ENCODE data around the gene DOCK3. TPM values are rescaled to one million over a fixed set of nuclear protein-coding genes. Genes with fewer than 3 reads are reported as not detected.

DOCK3 gene
- total RNA-seq, 4 donors from 2014 or later: 2.1 to 8.6 (median 2.9) TPM

DNA sequence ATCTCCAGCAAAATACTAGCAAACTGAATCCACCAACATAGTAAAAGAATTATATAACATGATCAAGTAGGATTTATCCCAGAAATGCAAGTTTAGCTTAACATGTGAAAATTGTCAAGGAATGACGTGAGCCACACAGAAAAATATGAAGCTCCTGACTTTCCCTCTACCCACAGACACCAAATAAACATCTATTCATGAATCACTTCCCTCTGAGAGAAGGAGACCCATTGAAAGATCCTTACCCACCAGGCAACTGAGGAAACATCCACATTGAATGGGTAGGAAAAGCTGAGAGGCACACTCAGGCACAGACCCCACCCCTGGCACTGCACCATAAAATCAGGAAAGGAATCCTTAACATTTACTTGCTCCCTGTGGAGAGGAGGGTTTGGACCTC lies 608.2 kb downstream of the DOCK3 start:
- Histone ChIP-seq H3K9me3 (peaks cover 12% of the 10 kb centered on the region), H3K4me1 (no peaks in the 10 kb centered on the region), H3K27me3 (no peaks in the 10 kb centered on the region), H3K27ac (no peak overlapping the region), H3K36me3 (no peaks in the 10 kb centered on the region), H3K4me3 (no peak overlapping the region)
- TF ChIP-seq, protein P1, sequence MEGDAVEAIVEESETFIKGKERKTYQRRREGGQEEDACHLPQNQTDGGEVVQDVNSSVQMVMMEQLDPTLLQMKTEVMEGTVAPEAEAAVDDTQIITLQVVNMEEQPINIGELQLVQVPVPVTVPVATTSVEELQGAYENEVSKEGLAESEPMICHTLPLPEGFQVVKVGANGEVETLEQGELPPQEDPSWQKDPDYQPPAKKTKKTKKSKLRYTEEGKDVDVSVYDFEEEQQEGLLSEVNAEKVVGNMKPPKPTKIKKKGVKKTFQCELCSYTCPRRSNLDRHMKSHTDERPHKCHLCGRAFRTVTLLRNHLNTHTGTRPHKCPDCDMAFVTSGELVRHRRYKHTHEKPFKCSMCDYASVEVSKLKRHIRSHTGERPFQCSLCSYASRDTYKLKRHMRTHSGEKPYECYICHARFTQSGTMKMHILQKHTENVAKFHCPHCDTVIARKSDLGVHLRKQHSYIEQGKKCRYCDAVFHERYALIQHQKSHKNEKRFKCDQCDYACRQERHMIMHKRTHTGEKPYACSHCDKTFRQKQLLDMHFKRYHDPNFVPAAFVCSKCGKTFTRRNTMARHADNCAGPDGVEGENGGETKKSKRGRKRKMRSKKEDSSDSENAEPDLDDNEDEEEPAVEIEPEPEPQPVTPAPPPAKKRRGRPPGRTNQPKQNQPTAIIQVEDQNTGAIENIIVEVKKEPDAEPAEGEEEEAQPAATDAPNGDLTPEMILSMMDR (IDR thresholded peaks at IDR 0.05): no peak
- TF ChIP-seq POLR2AphosphoS5 (IDR thresholded peaks at IDR 0.05) (no peak), EP300 (IDR thresholded peaks at IDR 0.05) (no peak), POLR2A (IDR thresholded peaks at IDR 0.05) (no peak)
- 73% methylated on average over 1 of the region's 1 CpG for WGBS
- DNase-seq (ENCODE audit: low spot score in 2 of 2): no peak

DNA sequence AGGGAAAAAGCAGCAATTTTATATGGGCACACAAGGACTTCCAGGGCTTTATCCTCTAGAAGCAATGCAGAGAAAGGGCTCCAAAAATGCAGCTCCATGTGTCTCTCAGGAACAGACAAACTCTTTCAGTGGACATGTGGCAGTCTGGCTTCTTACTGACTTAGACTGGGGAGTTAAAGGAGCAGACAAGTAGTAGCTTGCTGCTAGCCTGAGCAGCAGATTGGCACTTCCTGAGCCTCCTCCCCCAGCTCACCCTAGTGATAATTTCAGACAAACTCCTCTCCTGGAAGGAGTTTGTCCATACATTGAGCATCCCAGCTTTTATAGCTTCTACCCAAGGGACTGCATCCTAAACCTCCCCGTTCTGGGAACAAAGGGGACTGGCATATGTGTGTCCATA lies 608.7 kb downstream of the DOCK3 start:
- DNase-seq (ENCODE audit: low spot score in 2 of 2): no peak
- Histone ChIP-seq H3K27me3 (no peaks in the 10 kb centered on the region), H3K36me3 (no peaks in the 10 kb centered on the region), H3K27ac (no peak overlapping the region), H3K4me1 (no peaks in the 10 kb centered on the region), H3K9me3 (peaks cover 12% of the 10 kb centered on the region), H3K4me3 (no peak overlapping the region)
- TF ChIP-seq, protein P1 (IDR thresholded peaks at IDR 0.05): no peak
- no peak for TF ChIP-seq EP300 (IDR thresholded peaks at IDR 0.05)
- no peak for TF ChIP-seq POLR2AphosphoS5 (IDR thresholded peaks at IDR 0.05)
- TF ChIP-seq POLR2A (IDR thresholded peaks at IDR 0.05): no peak
- 43% methylated on average over 1 of the region's 1 CpG for WGBS

DNA sequence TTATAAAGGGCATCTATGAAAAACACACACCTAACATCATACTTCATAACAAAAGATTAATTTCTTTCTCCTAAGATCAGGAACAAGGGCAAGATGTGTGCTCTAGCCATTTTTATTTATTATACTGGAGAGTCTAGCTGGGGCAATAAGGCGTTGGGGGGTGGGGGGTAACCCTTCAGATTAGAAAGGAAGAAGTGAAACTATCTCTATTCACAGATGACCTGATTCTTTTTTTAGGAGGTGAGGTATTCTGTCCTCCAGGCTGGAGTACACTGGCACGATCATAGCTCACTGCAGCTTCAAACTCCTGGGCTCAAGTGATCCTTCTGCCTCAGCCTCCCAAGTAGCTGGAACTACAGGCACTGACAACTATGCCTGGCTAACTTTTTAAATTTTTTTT lies 620.9 kb downstream of the DOCK3 start:
- Histone ChIP-seq H3K9me3 (peaks cover 12% of the 10 kb centered on the region), H3K27ac (no peak overlapping the region), H3K4me1 (no peaks in the 10 kb centered on the region), H3K36me3 (no peaks in the 10 kb centered on the region), H3K4me3 (no peak overlapping the region), H3K27me3 (no peaks in the 10 kb centered on the region)
- WGBS: 75% methylated on average over 2 of the region's 2 CpGs
- TF ChIP-seq EP300 (IDR thresholded peaks at IDR 0.05) (no peak), POLR2A (IDR thresholded peaks at IDR 0.05) (no peak), POLR2AphosphoS5 (IDR thresholded peaks at IDR 0.05) (no peak)
- TF ChIP-seq, protein P1 (IDR thresholded peaks at IDR 0.05): no peak
- no peak for DNase-seq (ENCODE audit: low spot score in 2 of 2)

DNA sequence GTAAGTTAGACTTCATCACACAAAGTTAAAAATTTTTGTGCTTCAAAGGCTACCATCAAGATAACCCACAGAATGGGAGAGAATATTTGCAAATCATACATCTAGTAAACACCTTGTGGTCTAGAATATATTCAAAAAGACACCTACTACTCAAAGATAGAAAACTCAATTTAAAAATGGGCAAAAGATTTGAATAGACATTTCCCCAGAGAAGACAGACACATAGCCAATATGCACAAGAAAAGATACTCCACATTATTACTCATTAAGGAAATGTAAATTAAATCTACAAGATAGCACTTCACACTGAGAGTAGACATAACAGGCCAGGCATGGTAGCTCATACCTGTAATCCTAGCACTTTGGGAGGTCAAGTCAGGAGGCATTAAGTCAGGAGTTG lies 622.6 kb downstream of the DOCK3 start:
- H3K4me3 ChIP-seq: no peak overlapping the region
- TF ChIP-seq, protein P1 (IDR thresholded peaks at IDR 0.05): no peak
- TF ChIP-seq POLR2AphosphoS5 (IDR thresholded peaks at IDR 0.05) (no peak), POLR2A (IDR thresholded peaks at IDR 0.05) (no peak)
- no peaks in the 10 kb centered on the region for H3K4me1 ChIP-seq
- no peak overlapping the region for H3K27ac ChIP-seq
- no peaks in the 10 kb centered on the region for H3K27me3 ChIP-seq
- no peak for DNase-seq (ENCODE audit: low spot score in 2 of 2)
- H3K9me3 ChIP-seq: no peaks in the 10 kb centered on the region
- H3K36me3 ChIP-seq: no peaks in the 10 kb centered on the region

DNA sequence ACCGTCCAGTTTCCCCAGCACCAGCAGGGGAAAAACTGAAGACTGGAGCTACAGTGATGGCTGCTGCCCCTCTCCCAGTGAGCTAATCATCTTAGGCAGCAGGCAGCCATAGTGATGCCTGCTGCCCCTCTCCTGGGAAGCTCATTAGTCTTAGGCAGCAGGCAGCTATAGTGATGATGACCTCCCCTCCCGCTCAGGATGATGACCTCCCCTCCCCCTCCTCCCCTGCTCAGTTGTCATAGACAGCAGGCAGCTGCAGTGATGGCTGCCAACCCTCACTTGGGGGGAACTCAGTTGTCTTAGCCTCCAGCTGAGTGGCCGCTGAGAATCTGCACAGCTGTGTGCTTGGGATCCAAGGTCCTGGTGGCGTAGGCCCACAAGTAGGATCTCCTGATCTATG lies 629.5 kb downstream of the DOCK3 start:
- Histone ChIP-seq H3K4me3 (no peak overlapping the region), H3K9me3 (no peaks in the 10 kb centered on the region), H3K27me3 (peaks cover 4% of the 10 kb centered on the region), H3K27ac (no peak overlapping the region), H3K4me1 (no peaks in the 10 kb centered on the region), H3K36me3 (no peaks in the 10 kb centered on the region)
- TF ChIP-seq POLR2A (IDR thresholded peaks at IDR 0.05) (no peak), EP300 (IDR thresholded peaks at IDR 0.05) (no peak), POLR2AphosphoS5 (IDR thresholded peaks at IDR 0.05) (no peak)
- TF ChIP-seq, protein P1 (IDR thresholded peaks at IDR 0.05): no peak
- 17% methylated on average over 1 of the region's 4 CpGs for WGBS
- no peak for DNase-seq (ENCODE audit: low spot score in 2 of 2)
